ENCODE results near the gene REEP2.
A peak's percentile ranks its signal among the peaks of the same experiment; 100 is the strongest.
"Not testable (repeated sequence)": the region's sequence is repeated elsewhere in the genome, so short reads cannot be mapped to it uniquely, and the experiment has no call there.

Gene REEP2

DNA sequence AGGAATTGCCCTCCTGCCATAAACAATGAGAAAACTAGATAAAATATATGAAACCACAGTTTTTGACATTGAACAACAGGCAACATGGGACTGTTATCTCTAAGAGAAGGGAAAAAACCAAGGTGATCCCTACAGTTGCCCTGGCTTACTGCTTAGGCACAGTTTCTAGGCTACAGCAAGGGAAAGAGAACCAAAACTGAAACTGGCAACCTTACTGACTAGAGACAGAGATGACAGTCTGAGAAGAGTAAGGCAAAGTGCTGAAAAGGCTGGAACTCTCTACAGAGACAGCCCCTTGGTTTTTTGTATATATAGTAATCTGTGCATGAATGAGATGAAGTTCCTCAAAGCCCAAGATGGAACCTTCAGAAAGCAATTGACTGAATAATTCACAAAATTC is 36.2 kb upstream of the REEP2 start:
- no peaks in the 10 kb centered on the region for H3K79me2 ChIP-seq (ENCODE audit: insufficient read depth, low read depth)
- no peaks in the 10 kb centered on the region; the same call in 1 of the 2 replicates for H3K36me3 ChIP-seq (ENCODE audit: insufficient read depth)
- no peak overlapping the region for H3K4me3 ChIP-seq (IDR thresholded peaks at IDR 0.05; ENCODE audit: insufficient read depth, low read depth, low read length)
- no peak overlapping the region for H3K9ac ChIP-seq
- TF ChIP-seq, protein P1, sequence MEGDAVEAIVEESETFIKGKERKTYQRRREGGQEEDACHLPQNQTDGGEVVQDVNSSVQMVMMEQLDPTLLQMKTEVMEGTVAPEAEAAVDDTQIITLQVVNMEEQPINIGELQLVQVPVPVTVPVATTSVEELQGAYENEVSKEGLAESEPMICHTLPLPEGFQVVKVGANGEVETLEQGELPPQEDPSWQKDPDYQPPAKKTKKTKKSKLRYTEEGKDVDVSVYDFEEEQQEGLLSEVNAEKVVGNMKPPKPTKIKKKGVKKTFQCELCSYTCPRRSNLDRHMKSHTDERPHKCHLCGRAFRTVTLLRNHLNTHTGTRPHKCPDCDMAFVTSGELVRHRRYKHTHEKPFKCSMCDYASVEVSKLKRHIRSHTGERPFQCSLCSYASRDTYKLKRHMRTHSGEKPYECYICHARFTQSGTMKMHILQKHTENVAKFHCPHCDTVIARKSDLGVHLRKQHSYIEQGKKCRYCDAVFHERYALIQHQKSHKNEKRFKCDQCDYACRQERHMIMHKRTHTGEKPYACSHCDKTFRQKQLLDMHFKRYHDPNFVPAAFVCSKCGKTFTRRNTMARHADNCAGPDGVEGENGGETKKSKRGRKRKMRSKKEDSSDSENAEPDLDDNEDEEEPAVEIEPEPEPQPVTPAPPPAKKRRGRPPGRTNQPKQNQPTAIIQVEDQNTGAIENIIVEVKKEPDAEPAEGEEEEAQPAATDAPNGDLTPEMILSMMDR (conservative IDR thresholded peaks at IDR 0.05; ENCODE audit: low read depth, low read length), result no peak
- H3K27ac ChIP-seq, result peak overlapping the region; percentile 68
- H2AFZ ChIP-seq (ENCODE audit: low read depth), result no peak overlapping the region
- H3K4me1 ChIP-seq (ENCODE audit: low read depth, poor library complexity, severe bottlenecking), result peaks cover 28% of the 10 kb centered on the region
- H4K20me1 ChIP-seq (ENCODE audit: insufficient read depth), result no peaks in the 10 kb centered on the region; the same call in 1 of the 2 replicates
- H3K4me2 ChIP-seq, result peak overlapping the region; percentile 84
- H3K27me3 ChIP-seq (ENCODE audit: insufficient read depth, low read depth), result no peaks in the 10 kb centered on the region

DNA sequence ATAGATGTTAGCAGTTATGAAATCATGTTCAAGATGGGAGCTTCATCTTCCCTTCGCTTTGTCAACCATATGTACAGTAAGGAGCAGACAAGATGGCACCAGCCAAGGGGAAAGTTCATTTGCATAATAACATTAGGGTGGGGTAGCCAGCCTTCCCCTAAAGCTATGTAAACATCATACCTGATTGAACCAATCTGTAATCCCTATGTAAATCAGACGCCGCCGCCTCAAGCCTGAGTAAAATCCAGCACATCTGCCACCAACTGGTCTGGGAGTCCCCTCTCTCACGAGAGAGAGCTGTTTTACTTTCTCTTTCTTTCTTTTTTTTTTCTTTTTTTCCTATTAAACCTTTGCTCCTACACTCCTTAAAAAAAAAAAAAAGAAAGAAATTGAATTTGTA is 30.8 kb upstream of the REEP2 start:
- peaks cover 17% of the 10 kb centered on the region for H3K4me1 ChIP-seq (ENCODE audit: low read depth, poor library complexity, severe bottlenecking)
- TF ChIP-seq, protein P1 (conservative IDR thresholded peaks at IDR 0.05; ENCODE audit: low read depth, low read length), result no peak
- no peak overlapping the region for H3K9ac ChIP-seq
- no peaks in the 10 kb centered on the region for H3K79me2 ChIP-seq (ENCODE audit: insufficient read depth, low read depth)
- no peak overlapping the region for H3K4me3 ChIP-seq (IDR thresholded peaks at IDR 0.05; ENCODE audit: insufficient read depth, low read depth, low read length)
- H3K36me3 ChIP-seq (ENCODE audit: insufficient read depth), result no peaks in the 10 kb centered on the region
- H3K27me3 ChIP-seq (ENCODE audit: insufficient read depth, low read depth), result no peaks in the 10 kb centered on the region
- H3K4me2 ChIP-seq, result no peak overlapping the region
- H3K27ac ChIP-seq, result no peak overlapping the region
- H4K20me1 ChIP-seq (ENCODE audit: insufficient read depth), result no peaks in the 10 kb centered on the region
- no peak overlapping the region for H2AFZ ChIP-seq (ENCODE audit: low read depth)

DNA sequence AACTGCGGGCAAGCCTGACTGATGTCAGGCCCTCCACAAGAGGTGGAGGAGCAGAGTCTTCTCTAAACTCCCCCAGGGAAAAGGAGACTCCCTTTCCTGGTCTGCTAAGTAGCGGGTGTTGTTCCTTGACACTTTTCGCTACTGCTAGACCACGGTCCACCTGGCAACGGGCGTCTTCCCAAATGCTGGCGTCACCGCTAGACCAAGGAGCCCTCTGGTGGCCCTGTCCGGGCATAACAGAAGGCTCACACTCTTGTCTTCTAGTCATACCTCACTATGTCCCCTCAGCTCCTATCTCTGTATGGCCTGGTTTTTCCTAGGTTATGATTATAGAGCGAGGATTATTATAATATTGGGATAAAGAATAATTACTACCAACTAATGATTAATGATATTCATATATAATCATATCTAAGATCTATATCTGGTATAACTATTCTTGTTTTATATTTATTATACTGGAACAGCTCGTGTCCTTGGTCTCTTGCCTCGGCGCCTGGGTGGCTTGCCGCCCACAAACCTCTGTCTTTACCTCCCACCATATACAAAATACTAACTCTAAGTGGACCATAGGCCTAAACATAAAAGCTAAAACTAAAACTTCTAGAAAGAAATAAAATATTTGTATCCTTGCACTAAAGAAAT is 27.7 kb upstream of the REEP2 start:
- not testable (repeated sequence) for H3K4me2 ChIP-seq; H3K36me3 ChIP-seq (ENCODE audit: insufficient read depth); H2AFZ ChIP-seq (ENCODE audit: low read depth); H3K4me3 ChIP-seq (IDR thresholded peaks at IDR 0.05; ENCODE audit: insufficient read depth, low read depth, low read length); H3K27ac ChIP-seq; H3K9ac ChIP-seq; H3K4me1 ChIP-seq (ENCODE audit: low read depth, poor library complexity, severe bottlenecking); H3K79me2 ChIP-seq (ENCODE audit: insufficient read depth, low read depth); H3K27me3 ChIP-seq (ENCODE audit: insufficient read depth, low read depth); H4K20me1 ChIP-seq (ENCODE audit: insufficient read depth)
- TF ChIP-seq, protein P1 (conservative IDR thresholded peaks at IDR 0.05; ENCODE audit: low read depth, low read length), result peak; percentile 32; the same call in 1 of the 2 replicates

DNA sequence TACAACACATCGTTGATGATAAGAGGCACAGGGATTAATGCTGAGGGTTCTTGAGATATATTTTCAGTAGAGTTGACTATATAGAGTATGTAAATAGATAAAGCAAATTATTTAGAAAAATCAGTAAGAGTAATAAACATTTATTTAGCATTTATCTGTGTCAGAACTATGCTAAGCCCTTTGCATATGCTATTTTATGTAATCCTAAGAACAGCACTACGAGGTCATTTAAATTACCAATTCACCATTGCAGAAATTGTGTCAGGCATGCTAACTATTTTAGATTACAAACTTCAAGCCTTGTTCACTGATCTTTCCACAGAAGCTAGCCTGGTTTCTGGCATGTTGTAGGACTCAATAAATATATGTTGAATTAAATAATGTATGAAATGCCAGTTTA is 20.4 kb upstream of the REEP2 start:
- Histone ChIP-seq H4K20me1 (ENCODE audit: insufficient read depth) (no peaks in the 10 kb centered on the region), H2AFZ (ENCODE audit: low read depth) (no peak overlapping the region), H3K4me3 (IDR thresholded peaks at IDR 0.05; ENCODE audit: insufficient read depth, low read depth, low read length) (no peak overlapping the region), H3K4me1 (ENCODE audit: low read depth, poor library complexity, severe bottlenecking) (peaks cover 6% of the 10 kb centered on the region), H3K36me3 (ENCODE audit: insufficient read depth) (peaks cover 12% of the 10 kb centered on the region), H3K27me3 (ENCODE audit: insufficient read depth, low read depth) (no peaks in the 10 kb centered on the region), H3K9ac (no peak overlapping the region), H3K4me2 (no peak overlapping the region), H3K79me2 (ENCODE audit: insufficient read depth, low read depth) (no peaks in the 10 kb centered on the region), H3K27ac (no peak overlapping the region)
- TF ChIP-seq, protein P1 (conservative IDR thresholded peaks at IDR 0.05; ENCODE audit: low read depth, low read length), result no peak
